NCI-H1105 treated with DMSO at 0.1 percent for 48 hours (cell line): Measurements from ENCODE around the gene SPAG9.

Experiments
- DNase-seq: peaks from one replicate; lab custom pipeline; 2025; lab: John Stamatoyannopoulos, UW

The SPAG9 gene

DNA sequence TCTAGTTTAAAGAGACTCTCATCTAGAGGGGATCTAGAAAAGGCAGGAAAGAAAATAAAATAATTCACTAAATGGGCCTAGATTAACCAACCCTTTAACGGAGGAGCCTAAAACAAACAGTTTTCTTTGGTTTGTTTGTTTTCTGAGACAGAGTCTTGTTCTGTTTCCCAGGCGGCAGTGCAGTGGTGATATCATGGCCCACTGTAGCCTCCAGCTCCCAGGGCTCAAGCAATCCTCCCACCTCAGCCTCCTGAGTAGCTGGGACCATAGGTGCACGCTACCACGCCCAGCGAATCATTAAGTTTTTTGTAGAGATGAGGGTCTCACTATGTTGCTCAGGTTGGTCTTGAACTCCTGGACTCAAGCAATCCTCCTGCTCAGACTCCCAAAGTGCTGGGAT, 132.2 kb downstream of the SPAG9 start:
- DNase-seq = no peak

- no peak for DNase-seq
Measured at GRCh38 chr17:50986989-50987660, 133.5 kb downstream of the SPAG9 start.

DNA sequence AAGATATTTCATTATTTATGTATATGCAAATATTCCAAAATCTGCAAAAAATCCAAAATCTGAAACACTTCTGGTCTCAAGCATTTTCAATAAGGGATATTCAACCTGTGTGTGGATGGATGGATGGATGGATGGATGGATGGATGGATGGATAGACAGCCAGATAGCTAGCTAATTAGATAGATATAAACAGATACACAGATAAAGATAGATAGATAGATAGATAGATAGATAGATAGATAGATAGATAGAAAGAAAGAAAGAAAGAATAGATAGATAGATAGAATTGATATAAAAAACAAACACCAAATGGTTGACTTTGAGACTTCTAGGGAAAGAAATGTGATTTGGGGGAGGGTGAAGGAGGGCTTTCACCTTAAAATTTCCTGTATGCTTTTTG, 139.4 kb downstream of the SPAG9 start:
- DNase-seq = no peak

DNA sequence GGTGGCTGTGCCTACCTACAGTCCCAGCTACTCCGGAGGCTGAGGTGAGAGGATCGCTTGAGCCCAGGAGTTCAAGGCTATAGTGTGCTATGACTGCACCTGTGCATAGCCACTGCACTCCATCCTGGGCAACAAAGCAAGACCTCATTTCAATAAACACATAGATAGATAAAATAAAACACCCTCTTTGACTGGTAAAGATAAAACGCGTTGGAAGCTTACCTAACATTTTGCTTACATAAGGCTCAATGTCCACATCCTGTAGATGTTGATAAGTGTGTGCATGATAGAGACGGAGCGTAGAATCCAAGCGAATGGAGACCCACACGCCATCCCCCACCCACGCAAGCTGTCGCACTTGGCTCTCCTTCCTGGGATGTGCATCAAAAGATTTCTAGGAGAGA, 141.1 kb downstream of the SPAG9 start:
- DNase-seq = no peak

GRCh38 chr17:50977487-50978159, 143.0 kb downstream of the SPAG9 start:
- no peak for DNase-seq

DNA sequence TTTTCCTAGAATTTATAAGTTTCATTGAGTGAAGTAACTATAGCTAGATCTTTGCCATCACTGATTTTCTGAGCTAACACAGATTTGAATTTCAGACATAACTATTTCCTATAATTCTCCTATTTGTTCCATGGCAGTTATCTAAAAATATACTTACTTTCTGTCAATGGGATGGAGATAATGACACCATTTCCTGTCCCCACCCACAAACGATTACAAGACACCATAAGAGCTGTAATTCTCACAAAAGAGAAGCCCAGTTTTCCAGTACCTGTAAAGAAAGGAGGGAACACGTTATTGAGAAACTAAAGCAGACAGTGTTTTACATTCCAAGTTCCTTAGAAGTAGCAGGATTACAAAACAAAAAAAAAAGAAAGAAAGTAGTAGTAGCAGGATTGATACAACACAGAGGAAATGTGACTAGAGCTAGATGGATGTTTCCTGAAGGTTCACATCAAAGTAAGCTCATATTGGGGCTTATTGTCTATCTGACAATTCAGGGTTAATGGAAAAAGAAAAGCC, 143.7 kb downstream of the SPAG9 start:
- DNase-seq = no peak

GRCh38 chr17:50973557-50974494, 146.8 kb downstream of the SPAG9 start:
- no peak for DNase-seq

DNA sequence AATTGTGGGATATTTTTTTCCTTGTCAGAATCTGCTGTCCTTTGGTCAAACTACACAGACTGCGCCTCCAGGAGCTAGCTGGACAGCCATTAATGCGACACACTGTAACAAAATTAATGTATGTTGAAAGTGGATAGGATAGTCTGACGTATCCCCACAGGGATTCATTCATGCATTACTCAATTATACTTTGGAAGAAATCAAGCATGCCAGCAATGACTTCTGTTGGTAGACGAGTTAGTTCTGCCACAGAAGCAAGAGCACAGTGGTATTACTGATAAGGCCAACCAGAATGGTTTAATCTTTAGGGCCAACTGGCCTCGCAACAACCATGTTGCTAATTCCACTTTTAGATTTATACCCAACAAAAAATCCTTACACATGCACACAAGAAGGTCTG, 148.1 kb downstream of the SPAG9 start:
- DNase-seq = no peak

GRCh38 chr17:50967795-50968194, 152.9 kb downstream of the SPAG9 start:
- DNase-seq = no peak

- no peak for DNase-seq
Measured at GRCh38 chr17:50966163-50966666, 154.5 kb downstream of the SPAG9 start.

DNA sequence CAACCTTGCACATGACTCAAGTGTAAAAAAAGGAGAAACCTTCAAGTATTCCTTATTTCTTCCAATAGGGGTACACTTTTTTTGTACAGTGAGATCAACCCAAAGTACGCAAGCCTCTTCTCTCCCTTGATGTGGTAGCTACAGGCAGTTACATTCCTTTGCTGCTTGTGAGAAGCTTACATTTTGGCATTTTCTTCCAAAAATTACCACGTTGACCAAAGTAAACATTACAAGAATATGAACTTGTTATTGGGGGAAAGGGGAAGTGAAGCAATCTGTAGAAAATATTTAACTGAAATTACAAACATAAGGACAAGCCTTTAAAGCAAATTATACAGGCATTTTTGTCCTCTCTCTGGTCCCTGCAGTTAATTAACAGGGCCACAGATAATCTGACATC, 157.5 kb downstream of the SPAG9 start:
- DNase-seq = no peak

GRCh38 chr17:50961282-50962220, 159.1 kb downstream of the SPAG9 start:
- no peak for DNase-seq

DNA sequence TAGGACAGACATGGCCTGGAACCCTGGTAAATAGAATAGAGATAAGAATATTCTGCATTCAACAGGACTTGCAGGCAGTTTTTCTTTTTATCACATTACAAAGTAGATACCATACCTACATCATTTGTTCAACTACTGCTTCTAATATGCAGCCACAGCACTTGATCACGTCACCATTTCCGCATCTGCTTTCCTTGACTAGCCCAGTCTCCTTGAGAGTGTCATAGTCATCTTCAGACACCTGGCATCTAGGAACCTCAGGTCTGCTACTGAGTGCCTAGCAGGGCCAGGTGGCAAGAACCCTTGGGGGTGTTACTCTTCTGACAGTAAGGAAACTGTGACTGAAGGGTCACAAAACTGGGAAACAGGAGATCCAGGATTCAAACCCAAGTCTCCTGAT, 161.3 kb downstream of the SPAG9 start:
- no peak for DNase-seq

- no peak for DNase-seq
Measured at GRCh38 chr17:50957600-50958575, 162.8 kb downstream of the SPAG9 start.

GRCh38 chr17:50956750-50957523, 163.7 kb downstream of the SPAG9 start:
- DNase-seq = peak; percentile 79

DNA sequence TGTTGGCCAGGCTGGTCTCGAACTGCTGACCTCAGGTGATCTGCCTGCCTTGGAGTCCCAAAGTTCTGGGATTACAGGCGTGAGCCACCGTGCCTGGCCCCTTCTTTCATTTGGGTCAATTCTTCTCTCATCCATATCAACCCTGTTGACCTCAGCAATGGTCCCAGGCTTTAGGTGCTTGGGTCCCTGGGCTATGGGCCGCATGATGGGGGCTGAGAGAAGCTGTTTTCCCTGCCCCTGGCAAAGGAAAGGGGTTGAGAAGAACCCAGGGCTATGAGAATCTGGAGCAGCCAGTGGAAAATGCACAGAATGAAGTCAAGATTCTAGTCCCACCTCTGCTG, 164.3 kb downstream of the SPAG9 start:
- no peak for DNase-seq

GRCh38 chr17:50955667-50956120, 165.0 kb downstream of the SPAG9 start:
- no peak for DNase-seq

DNA sequence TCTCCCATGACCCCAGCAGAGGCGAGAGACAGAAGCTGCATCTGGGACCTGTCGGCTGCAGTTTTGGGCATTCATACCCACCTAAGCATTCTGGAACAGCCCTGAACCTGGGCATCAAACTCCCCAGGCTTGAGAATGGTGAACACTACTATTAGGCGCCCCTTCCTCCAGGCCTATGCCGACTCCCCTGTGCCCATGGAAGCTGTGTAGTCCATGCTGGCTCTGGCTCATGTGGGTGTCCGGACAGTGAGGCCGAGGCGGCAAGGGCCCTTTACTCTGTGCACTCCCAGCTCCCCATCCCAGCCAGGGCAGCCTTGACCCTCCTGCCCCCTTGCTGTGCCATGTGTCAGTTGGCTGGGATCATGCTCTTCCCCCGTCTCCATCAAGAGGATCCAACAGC, 165.5 kb downstream of the SPAG9 start:
- DNase-seq = no peak

DNA sequence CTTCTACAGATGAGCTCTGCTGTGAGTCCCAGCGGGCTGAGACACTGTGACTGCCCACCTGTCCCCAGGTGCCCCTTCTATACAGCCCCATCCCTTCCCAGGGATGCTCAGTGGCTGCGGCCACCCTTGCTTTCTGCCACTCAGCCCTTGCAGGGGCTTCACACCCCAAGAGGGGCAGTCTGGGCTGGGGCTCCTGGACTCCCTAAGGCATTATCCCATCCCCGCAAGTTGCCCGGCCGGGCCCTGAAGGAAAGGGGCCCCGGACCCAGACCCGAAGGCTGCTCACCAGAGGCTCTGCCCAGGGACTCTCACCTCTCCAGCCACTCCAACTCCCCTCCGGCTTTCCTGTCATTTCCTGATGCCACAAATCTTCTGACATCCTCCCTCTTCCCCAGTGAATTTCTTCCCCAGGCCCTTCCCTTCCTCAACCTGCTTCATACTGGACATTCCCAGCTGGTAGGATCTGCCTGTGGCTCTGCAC, 166.0 kb downstream of the SPAG9 start:
- DNase-seq = no peak
